Gastroesophageal sphincter (tissue), 3 donors: ENCODE measurements around the gene PARD3.

Experiments
- CTCF ChIP-seq, 4 experiments: fragments of 200-600 bp in 2 of 4; fragments of 450-650 bp in 2 of 4; sonication (generic) in 1 of 4; IDR thresholded peaks; one replicate each; pipeline ENCODE4 v1.5.1; 2017 to 2019; ENCODE audit warnings: antibody characterized with exemption in 4 of 4, mild to moderate bottlenecking in 2 of 4, moderate library complexity in 2 of 4
- EP300 ChIP-seq: sonication (generic); formaldehyde crosslinking; IDR thresholded peaks from one replicate; pipeline ENCODE4 v1.6.1; 2017; ENCODE audit warnings: antibody characterized with exemption, mild to moderate bottlenecking
- POLR2A ChIP-seq, 2 donors: fragments of 450-650 bp; IDR thresholded peaks; one replicate each; pipeline ENCODE4 v1.6.1; 2017; ENCODE audit warnings: antibody characterized with exemption in 2 of 2, mild to moderate bottlenecking in 2 of 2, moderate library complexity in 1 of 2
- POLR2AphosphoS5 ChIP-seq: sonication (generic); formaldehyde crosslinking; IDR thresholded peaks from one replicate; pipeline ENCODE4 v1.6.1; 2017; ENCODE audit warnings: antibody characterized with exemption

DNA sequence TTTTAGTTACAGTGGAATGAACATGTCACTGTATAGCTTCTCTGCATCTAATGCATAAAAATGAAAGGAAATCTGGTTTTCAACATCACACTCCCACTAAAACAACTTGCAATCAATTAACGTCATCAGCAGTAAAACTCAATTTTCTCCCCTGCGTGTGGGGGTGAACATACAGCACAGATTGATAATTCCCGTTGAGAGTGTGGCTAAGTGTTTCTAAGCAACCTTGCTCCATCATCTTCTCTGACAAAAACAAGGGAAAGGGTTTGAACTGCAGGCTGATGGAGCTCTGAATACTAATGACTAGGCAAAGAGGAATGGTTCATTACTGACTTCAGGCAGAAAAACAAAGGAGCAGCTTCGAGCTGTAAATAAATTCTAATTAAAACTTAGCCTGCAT, 238.3 kb downstream of the PARD3 start:
- no peak for TF ChIP-seq CTCF (IDR thresholded peaks at IDR 0.05)
- TF ChIP-seq EP300: no peak
- no peak for TF ChIP-seq POLR2A (IDR thresholded peaks at IDR 0.05)
- TF ChIP-seq POLR2AphosphoS5: no peak
